GM10248 (cell line): ENCODE measurements around the gene TGM6.
A peak's percentile ranks its signal among the peaks of the same experiment; 100 is the strongest.
"Not testable (repeated sequence)": the region's sequence is repeated elsewhere in the genome, so short reads cannot be mapped to it uniquely, and the experiment has no call there.

Experiments
- CTCF ChIA-PET: fragments of 300-600 bp; sonication (Branson Sonifier 250); formaldehyde crosslinking; extraction: SDS; loops from one replicate; lab custom pipeline; 2021; ENCODE audit warnings: antibody characterized with exemption; lab: Yijun Ruan, JAX
- POLR2A ChIA-PET: fragments of 350-650 bp; sonication (Branson Sonifier 250); formaldehyde crosslinking; extraction: SDS; loops from one replicate; lab custom pipeline; 2020; ENCODE audit warnings: antibody characterized with exemption; lab: Yijun Ruan, JAX
- DNase-seq: peaks from one replicate; pipeline ENCODE4 v3.0.0; 2012; ENCODE audit errors: extremely low spot score
- TF ChIP-seq, protein P1 (sequence below): IDR thresholded peaks from 2 replicates; pipeline ENCODE4 v1.5.1; 2012; ENCODE audit warnings: mild to moderate bottlenecking, low read depth; ENCODE audit errors: extremely low read depth, missing control alignments, control extremely low read depth

The TGM6 gene

DNA sequence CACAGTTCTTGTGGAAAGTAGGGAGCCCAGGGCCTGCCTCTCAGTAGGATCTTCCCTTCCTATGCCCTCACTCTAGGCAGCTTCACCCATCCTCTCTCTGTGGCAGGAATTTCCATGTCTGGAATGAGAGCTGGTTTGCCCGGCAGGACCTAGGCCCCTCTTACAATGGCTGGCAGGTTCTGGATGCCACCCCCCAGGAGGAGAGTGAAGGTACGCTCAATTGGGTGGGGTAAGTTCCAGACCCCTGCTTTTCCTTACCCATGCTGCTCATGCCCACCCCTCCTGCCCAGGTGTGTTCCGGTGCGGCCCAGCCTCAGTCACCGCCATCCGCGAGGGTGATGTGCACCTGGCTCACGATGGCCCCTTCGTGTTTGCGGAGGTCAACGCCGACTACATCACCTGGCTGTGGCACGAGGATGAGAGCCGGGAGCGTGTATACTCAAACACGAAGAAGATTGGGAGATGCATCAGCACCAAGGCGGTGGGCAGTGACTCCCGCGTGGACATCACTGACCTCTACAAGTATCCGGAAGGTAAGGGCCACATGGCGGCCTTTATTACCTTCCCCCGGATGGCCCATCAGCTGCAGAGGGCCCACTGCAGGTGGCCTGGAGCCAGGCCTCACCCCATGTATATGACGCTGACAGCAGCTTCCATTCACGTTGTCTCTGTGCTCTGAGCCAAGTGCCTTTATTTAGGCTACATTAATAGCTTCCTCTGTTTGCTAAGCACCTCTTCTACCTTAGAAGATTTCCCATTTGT is 22.8 kb downstream of the TGM6 start:
- TF ChIP-seq, protein P1, sequence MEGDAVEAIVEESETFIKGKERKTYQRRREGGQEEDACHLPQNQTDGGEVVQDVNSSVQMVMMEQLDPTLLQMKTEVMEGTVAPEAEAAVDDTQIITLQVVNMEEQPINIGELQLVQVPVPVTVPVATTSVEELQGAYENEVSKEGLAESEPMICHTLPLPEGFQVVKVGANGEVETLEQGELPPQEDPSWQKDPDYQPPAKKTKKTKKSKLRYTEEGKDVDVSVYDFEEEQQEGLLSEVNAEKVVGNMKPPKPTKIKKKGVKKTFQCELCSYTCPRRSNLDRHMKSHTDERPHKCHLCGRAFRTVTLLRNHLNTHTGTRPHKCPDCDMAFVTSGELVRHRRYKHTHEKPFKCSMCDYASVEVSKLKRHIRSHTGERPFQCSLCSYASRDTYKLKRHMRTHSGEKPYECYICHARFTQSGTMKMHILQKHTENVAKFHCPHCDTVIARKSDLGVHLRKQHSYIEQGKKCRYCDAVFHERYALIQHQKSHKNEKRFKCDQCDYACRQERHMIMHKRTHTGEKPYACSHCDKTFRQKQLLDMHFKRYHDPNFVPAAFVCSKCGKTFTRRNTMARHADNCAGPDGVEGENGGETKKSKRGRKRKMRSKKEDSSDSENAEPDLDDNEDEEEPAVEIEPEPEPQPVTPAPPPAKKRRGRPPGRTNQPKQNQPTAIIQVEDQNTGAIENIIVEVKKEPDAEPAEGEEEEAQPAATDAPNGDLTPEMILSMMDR: no peak
- ChIA-PET POLR2A (interaction anchor here (0.5 kb wide), 1 partner anchor 1726 kb away, joined by 4 read pairs; no protein-coding TSS in a partner anchor), CTCF (interaction anchor here (0.5 to 3.2 kb wide), 7 partner anchors 11 to 225 kb away, joined by 3 to 18 read pairs (median 3); no protein-coding TSS in a partner anchor)
- DNase-seq: peak; percentile 3

DNA sequence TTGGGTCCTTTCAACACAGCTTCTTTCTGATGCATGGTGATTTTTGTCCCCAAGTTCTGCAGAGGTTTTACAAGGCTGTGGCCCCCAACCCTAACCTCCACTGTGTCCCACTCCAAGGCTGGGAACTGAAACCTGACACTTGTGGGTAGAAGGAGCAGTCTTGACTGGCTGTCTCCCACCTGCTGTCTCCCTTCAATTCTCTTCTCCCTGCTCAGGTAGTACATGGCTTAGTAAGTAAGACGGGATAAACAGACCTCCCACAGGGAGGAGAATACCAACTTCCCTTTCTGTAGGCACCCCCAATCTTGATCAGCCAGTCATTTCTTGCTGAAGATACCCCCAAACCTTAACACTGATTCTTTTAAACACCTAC is 25.0 kb downstream of the TGM6 start:
- CTCF ChIA-PET: interaction anchor here (1.4 kb wide), 1 partner anchor 19 kb away, joined by 4 read pairs; no protein-coding TSS in a partner anchor
- DNase-seq: no peak
- TF ChIP-seq, protein P1: no peak
- POLR2A ChIA-PET: no interaction called here

DNA sequence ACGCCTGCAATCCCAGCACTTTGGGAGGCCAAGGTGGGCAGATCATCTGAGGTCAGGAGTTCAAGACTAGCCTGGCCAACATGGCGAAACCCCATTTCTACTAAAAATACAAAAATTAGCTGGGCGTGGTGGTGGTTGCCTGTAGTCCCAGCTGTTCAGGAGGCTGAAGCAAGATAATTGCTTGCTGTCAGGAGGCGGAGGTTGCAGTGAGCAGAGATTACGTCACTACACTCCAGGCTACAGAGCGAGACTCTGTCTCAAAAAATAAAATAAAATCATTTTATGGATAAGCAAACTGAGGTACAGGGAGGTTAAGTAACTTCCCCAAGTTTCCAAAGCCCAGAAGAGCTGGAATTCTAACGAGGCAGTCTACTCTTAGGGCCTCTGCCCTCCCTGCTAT is 26.7 kb downstream of the TGM6 start:
- DNase-seq, POLR2A ChIA-PET: not testable (repeated sequence)
- CTCF ChIA-PET: interaction anchor here (0.7 kb wide), 1 partner anchor 20 kb away, joined by 3 read pairs; no protein-coding TSS in a partner anchor

DNA sequence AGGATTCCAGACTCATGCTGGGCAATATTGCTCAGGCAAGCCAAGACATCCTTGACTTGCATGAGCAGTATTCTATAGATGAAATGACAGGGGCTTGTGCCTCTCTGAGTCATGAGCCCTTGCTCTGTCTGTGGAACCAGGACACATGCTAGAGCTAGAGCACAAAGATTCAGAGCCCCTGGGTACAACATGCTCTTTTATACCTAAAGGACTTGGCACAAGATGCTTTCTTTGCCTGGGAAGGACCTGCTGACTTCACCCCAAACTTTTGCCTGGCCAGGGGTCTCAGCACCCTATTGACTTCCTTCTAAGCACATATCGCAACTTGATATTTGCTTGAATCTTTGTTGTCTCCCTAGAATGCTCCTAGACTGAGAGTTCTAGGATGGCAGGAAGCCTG is 27.4 kb downstream of the TGM6 start:
- TF ChIP-seq, protein P1: no peak
- no peak for DNase-seq
- ChIA-PET CTCF (interaction anchor here (1.1 kb wide), 1 partner anchor 28 kb away, joined by 3 read pairs; no protein-coding TSS in a partner anchor), POLR2A (no interaction called here)

DNA sequence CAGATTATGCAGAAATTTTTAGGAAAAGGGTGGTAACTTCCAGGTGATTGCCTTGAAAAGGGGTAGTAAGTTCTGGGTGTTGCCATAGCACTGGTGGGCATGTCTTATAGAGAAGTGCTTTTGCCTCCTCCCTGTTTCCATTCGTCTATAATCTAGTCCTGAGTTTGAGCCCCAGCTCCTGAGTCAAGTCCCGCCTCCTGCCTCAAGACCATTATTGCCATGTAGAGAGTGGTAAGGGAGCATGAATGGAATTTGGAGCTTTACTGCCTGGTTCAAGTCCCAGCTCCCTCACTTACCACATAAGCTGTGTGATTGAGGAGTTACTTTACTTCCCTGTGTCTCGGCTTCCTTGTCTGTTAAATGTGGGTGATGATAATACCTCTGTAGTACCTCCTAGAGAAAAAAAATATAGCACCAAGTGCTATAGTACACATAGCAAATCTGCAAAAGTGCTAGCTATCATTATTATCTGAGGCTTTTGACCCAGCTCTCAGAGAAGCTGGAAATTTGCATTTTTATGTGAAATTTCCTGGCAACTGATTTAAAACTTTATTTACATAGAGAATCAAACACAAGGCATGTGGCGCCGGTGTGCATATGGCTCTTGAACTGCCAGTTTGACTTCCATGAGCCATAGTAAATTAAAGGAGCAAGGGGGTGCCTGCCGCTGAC is 36.0 kb downstream of the TGM6 start:
- no peak for DNase-seq

DNA sequence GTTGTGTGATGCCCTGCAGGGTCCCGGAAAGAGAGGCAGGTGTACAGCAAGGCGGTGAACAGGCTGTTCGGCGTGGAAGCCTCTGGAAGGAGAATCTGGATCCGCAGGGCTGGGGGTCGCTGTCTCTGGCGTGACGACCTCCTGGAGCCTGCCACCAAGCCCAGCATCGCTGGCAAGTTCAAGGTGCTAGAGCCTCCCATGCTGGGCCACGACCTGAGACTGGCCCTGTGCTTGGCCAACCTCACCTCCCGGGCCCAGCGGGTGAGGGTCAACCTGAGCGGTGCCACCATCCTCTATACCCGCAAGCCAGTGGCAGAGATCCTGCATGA is 36.5 kb downstream of the TGM6 start:
- TF ChIP-seq, protein P1: no peak
- POLR2A ChIA-PET: no interaction called here
- CTCF ChIA-PET: interaction anchor here (1.3 to 1.6 kb wide), 2 partner anchors 30 to 35 kb away, joined by 4 read pairs; no protein-coding TSS in a partner anchor
- no peak for DNase-seq

More for the DNA sequence above, 36.0 kb downstream of the TGM6 start:
- POLR2A ChIA-PET: no interaction called here
- CTCF ChIA-PET: interaction anchor here (1.3 to 1.6 kb wide), 2 partner anchors 30 to 35 kb away, joined by 4 read pairs; no protein-coding TSS in a partner anchor
- TF ChIP-seq, protein P1: no peak
